PC-3 (cell line): Measurements from ENCODE around the gene RCOR1. TPM values are rescaled to one million over a fixed set of nuclear protein-coding genes. Genes with fewer than 3 reads are reported as not detected.

Experiments used
- ATAC-seq: fragments of 200-7000 bp; cut with Tn5 transposase; 2 replicates; pipeline ENCODE4 v1.9.1; 2020; ENCODE audit warnings: mild to moderate bottlenecking, moderate library complexity
- BruUV-seq: library from RNA; stranded (reverse); fragments of 400-500 nt; replicated peaks from 2 replicates; lab custom pipeline; 2021; lab: Mats Ljungman, UMichigan
- CTCF ChIA-PET: fragments of 300-600 bp; sonication (Branson Sonifier 250); formaldehyde crosslinking; loops from one replicate; lab custom pipeline; 2022; ENCODE audit warnings: antibody characterized with exemption; lab: Charles Lee
- POLR2A ChIA-PET: fragments of 300-600 bp; sonication (Branson Sonifier 250); formaldehyde crosslinking; loops from one replicate; lab custom pipeline; 2022; ENCODE audit warnings: antibody characterized with exemption; ENCODE audit not compliant: unreplicated experiment; lab: Charles Lee
- DNase-seq: peaks from one replicate; pipeline ENCODE4 v3.0.0-alpha.2; 2015
- H2AFZ ChIP-seq: fragments of 300-600 bp; sonication (generic); 2 replicates; pipeline ENCODE4 v1.6.0; 2016; ENCODE audit warnings: antibody characterized with exemption, low read length
- H3F3A ChIP-seq: fragments of 300-600 bp; sonication (generic); one replicate; pipeline ENCODE4 v1.6.0; 2017; ENCODE audit warnings: antibody characterized with exemption, low read length, control low read depth, mild to moderate bottlenecking; ENCODE audit not compliant: unreplicated experiment
- H3K27ac ChIP-seq: fragments of 300-600 bp; sonication (generic); 2 replicates; pipeline ENCODE4 v1.5.1; 2016; ENCODE audit warnings: mild to moderate bottlenecking, low read length
- H3K27me3 ChIP-seq: fragments of 300-600 bp; sonication (generic); 2 replicates; pipeline ENCODE4 v1.6.1; 2016; ENCODE audit warnings: low read length, mixed read lengths
- H3K36me3 ChIP-seq: fragments of 300-600 bp; sonication (generic); 2 replicates; pipeline ENCODE4 v1.6.1; 2016; ENCODE audit warnings: low read depth, mixed run types, low read length, mixed read lengths
- H3K4me1 ChIP-seq: fragments of 300-600 bp; sonication (generic); 2 replicates; pipeline ENCODE4 v1.5.1; 2016; ENCODE audit warnings: low read length; ENCODE audit not compliant: insufficient read depth
- H3K4me2 ChIP-seq: fragments of 300-600 bp; sonication (generic); 2 replicates; pipeline ENCODE4 v1.6.0; 2016; ENCODE audit warnings: low read length
- H3K4me3 ChIP-seq: fragments of 300-600 bp; sonication (generic); 2 replicates; pipeline ENCODE4 v1.5.1; 2016; ENCODE audit warnings: mild to moderate bottlenecking, low read length, mixed read lengths
- H3K79me2 ChIP-seq: fragments of 300-600 bp; sonication (generic); 2 replicates; pipeline ENCODE4 v1.6.1; 2017; ENCODE audit warnings: low read length, mixed read lengths
- H3K9ac ChIP-seq: fragments of 300-600 bp; sonication (generic); 2 replicates; pipeline ENCODE4 v1.6.0; 2016; ENCODE audit warnings: mild to moderate bottlenecking, low read length
- H3K9me2 ChIP-seq: fragments of 300-600 bp; sonication (generic); replicated peaks from 2 replicates; pipeline ENCODE4 v1.6.1; 2016; ENCODE audit warnings: mixed run types, low read length, mixed read lengths
- H3K9me3 ChIP-seq: fragments of 300-600 bp; sonication (generic); 2 replicates; pipeline ENCODE4 v1.6.1; 2016; ENCODE audit warnings: low read length, mixed read lengths
- H4K20me1 ChIP-seq: fragments of 300-600 bp; sonication (generic); 2 replicates; pipeline ENCODE4 v1.6.1; 2016; ENCODE audit warnings: low read length, mixed read lengths
- EZH2 ChIP-seq: fragments of 300-600 bp; sonication (generic); IDR thresholded peaks from one replicate; pipeline ENCODE4 v1.6.1; 2017; ENCODE audit warnings: antibody characterized with exemption, mild to moderate bottlenecking, low read length; ENCODE audit not compliant: unreplicated experiment
- EZH2phosphoT487 ChIP-seq: fragments of 300-600 bp; sonication (generic); IDR thresholded peaks from 2 replicates; pipeline ENCODE4 v1.6.1; 2018; ENCODE audit warnings: mild to moderate bottlenecking, antibody characterized with exemption, low read length, borderline replicate concordance
- intact Hi-C: fragments of 100-400 bp; cut with micrococcal nuclease; formaldehyde crosslinking; loops from 2 replicates; pipeline ENCODE4 v1.9.0; 2023
- total RNA-seq: library from RNA; depleted of rRNA; stranded (reverse); fragments of >200 nt; gene quantifications from 2 replicates; pipeline ENCODE4 v1.2.3, GENCODE V29; 2014
- TF ChIP-seq, protein P1 (sequence below): fragments of 300-600 bp; sonication (generic); conservative IDR thresholded peaks from 2 replicates; pipeline ENCODE4 v1.5.1; 2017; ENCODE audit warnings: antibody characterized with exemption, low read depth, mild to moderate bottlenecking, low read length

The RCOR1 gene
- total RNA-seq, 1 experiment from 2014 or later: 22.2 TPM

DNA sequence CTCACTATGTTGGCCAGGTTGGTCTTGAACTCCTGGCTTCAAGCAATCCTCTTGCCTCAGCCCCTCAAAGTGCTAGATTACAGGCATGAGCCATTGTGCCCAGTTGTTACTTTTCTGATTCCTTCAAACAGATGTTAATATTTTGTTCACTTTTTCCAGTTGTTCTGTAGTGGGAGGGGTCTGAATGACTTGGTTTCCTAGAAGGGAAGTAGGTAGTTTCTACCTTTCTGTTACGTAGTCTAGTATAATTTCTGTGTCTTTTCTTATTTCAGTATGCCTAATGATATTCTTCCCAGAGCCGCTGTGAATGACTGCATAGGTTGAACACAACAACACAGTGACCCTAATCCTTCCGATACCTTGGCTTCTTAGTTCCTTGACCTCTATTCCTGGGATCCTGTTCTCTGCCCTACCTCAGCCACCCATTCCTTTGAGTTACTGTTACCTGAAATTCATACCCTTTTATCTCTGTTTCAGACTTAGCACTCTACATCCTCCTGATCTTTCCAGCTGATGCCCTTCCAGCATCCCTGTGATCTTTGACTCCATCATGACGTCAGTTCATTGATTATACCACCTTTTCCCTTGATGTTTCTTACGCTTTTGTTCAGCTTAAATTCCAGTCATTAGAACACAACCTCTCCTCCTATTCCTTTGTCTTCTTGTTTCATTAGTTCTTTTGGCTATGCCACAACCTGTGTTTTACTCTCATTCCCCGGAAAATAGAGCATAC lies 33.3 kb downstream of the RCOR1 start:
- H3K4me3 ChIP-seq: no peak overlapping the region
- H3K27ac ChIP-seq: no peak overlapping the region
- H3F3A ChIP-seq: no peaks in the 10 kb centered on the region
- TF ChIP-seq, protein P1, sequence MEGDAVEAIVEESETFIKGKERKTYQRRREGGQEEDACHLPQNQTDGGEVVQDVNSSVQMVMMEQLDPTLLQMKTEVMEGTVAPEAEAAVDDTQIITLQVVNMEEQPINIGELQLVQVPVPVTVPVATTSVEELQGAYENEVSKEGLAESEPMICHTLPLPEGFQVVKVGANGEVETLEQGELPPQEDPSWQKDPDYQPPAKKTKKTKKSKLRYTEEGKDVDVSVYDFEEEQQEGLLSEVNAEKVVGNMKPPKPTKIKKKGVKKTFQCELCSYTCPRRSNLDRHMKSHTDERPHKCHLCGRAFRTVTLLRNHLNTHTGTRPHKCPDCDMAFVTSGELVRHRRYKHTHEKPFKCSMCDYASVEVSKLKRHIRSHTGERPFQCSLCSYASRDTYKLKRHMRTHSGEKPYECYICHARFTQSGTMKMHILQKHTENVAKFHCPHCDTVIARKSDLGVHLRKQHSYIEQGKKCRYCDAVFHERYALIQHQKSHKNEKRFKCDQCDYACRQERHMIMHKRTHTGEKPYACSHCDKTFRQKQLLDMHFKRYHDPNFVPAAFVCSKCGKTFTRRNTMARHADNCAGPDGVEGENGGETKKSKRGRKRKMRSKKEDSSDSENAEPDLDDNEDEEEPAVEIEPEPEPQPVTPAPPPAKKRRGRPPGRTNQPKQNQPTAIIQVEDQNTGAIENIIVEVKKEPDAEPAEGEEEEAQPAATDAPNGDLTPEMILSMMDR: no peak
- no peak for TF ChIP-seq EZH2
- no peak for TF ChIP-seq EZH2phosphoT487
- 0 out of 2 replicates have a peak, but pooled peaks cover 2% of the 10 kb centered on the region for H3K4me1 ChIP-seq
- H3K9me3 ChIP-seq: no peaks in the 10 kb centered on the region
- ATAC-seq (no peak), DNase-seq (no peak)
- H3K36me3 ChIP-seq: peaks cover 6% of the 10 kb centered on the region; the same call in 1 of the 2 replicates
- no peak overlapping the region for H3K4me2 ChIP-seq
- POLR2A ChIA-PET: no interaction called here
- peaks cover 68% of the 10 kb centered on the region for H4K20me1 ChIP-seq
- H3K79me2 ChIP-seq: peaks cover 96% of the 10 kb centered on the region
- CTCF ChIA-PET: no interaction called here
- BruUV-seq: TSS peak; percentile 1
- no peak overlapping the region for H2AFZ ChIP-seq
- no peaks in the 10 kb centered on the region for H3K27me3 ChIP-seq
- intact Hi-C loops: no loop called here
- no peak overlapping the region for H3K9ac ChIP-seq
- H3K9me2 ChIP-seq: no peaks in the 10 kb centered on the region

DNA sequence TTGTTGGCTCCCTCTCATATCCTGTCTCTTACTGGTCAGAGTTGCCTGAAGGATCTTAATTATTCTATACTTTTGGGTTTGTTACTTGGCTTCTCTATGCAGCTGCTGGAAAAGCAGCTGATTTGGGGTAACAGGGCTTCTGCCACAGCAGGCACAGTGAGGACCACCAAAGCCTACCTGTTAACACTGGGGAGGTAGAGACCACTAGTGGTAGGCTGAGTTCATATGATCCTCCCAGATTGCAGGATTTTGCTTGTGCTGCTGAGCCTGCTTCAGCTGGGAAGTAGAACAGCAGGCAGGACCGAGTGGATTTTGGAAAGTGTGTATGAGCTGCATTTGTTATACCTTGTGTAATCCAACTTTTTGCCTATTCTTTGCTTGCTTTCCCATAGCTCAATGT lies 34.1 kb downstream of the RCOR1 start:
- Histone ChIP-seq H3K9me3 (no peaks in the 10 kb centered on the region), H3K4me3 (no peak overlapping the region), H3K36me3 (peaks cover 6% of the 10 kb centered on the region; the same call in 1 of the 2 replicates), H3K27me3 (no peaks in the 10 kb centered on the region), H3K9ac (no peak overlapping the region), H4K20me1 (peaks cover 66% of the 10 kb centered on the region), H2AFZ (no peak overlapping the region), H3K4me2 (no peak overlapping the region), H3K27ac (no peak overlapping the region), H3K4me1 (0 out of 2 replicates have a peak, but pooled peaks cover 2% of the 10 kb centered on the region), H3K9me2 (no peaks in the 10 kb centered on the region), H3F3A (no peaks in the 10 kb centered on the region), H3K79me2 (peaks cover 96% of the 10 kb centered on the region)
- ChIA-PET POLR2A (no interaction called here), CTCF (no interaction called here)
- DNase-seq (no peak), ATAC-seq (no peak)
- intact Hi-C loops: no loop called here
- TF ChIP-seq, protein P1: 0 out of 2 replicates have a peak, but pooled peaks have one; percentile 11
- TF ChIP-seq EZH2phosphoT487: no peak
- BruUV-seq: no TSS peak

DNA sequence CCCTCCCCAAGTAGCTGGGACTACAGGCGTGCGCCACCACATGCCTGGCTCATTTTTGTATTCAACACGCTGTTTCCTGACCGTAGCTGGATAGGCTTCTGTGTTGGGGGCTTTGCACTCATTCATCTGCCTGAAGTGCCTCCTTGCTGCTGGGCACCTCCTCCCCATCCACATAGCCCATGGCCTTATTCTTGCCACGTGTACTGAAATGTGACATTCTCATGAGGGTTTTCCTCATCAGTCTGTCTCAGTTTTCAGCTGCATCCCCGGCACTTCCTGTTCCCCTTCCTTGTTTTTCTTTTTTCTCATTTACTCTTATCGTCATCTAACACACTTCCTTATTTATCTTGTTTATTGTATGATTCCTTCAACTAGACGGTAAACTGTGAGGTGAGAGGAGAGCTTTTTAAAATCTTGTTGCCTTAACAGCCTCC lies 36.6 kb downstream of the RCOR1 start:
- peaks cover 97% of the 10 kb centered on the region for H3K79me2 ChIP-seq
- no peaks in the 10 kb centered on the region for H3K9me3 ChIP-seq
- H3K27ac ChIP-seq: no peak overlapping the region
- no peak for ATAC-seq
- no peaks in the 10 kb centered on the region for H3K27me3 ChIP-seq
- H2AFZ ChIP-seq: no peak overlapping the region
- no peak for DNase-seq
- H4K20me1 ChIP-seq: peaks cover 52% of the 10 kb centered on the region
- no peak overlapping the region for H3K9ac ChIP-seq
- no peak overlapping the region for H3K4me3 ChIP-seq
- H3K9me2 ChIP-seq: no peaks in the 10 kb centered on the region
- H3K4me2 ChIP-seq: no peak overlapping the region
- ChIA-PET POLR2A (interaction anchor here (0.7 kb wide), 1 partner anchor 15 kb away, joined by 7 read pairs; no protein-coding TSS in a partner anchor), CTCF (no interaction called here)
- TF ChIP-seq EZH2phosphoT487 (no peak), EZH2 (no peak)
- TF ChIP-seq, protein P1: no peak
- H3K36me3 ChIP-seq: peaks cover 6% of the 10 kb centered on the region; the same call in 1 of the 2 replicates
- 0 out of 2 replicates have a peak, but pooled peaks cover 2% of the 10 kb centered on the region for H3K4me1 ChIP-seq
- H3F3A ChIP-seq: no peaks in the 10 kb centered on the region
- BruUV-seq: no TSS peak
- intact Hi-C loops: no loop called here
